Stomach smooth muscle (tissue), 2 donors: Measurements from ENCODE around the gene LAMA5.

Experiments used
- H3K27ac ChIP-seq: one replicate; pipeline ENCODE4 v1.7.0; 2013; ENCODE audit warnings: mild to moderate bottlenecking, low read length, inconsistent platforms
- H3K27me3 ChIP-seq, 2 donors: one replicate each; pipeline ENCODE4 v1.7.0; 2013; ENCODE audit warnings: low read length in 2 of 2; ENCODE audit not compliant: insufficient read depth in 2 of 2, control insufficient read depth in 1 of 2
- H3K36me3 ChIP-seq, 2 donors: one replicate each; pipeline ENCODE4 v1.7.0; 2013; ENCODE audit warnings: low read length in 2 of 2; ENCODE audit not compliant: control insufficient read depth in 2 of 2, insufficient read depth in 2 of 2
- H3K4me1 ChIP-seq: one replicate; pipeline ENCODE4 v1.7.0; 2013; ENCODE audit warnings: low read length; ENCODE audit not compliant: control insufficient read depth, insufficient read depth
- H3K4me3 ChIP-seq, 2 donors: one replicate each; pipeline ENCODE4 v1.7.0; 2013; ENCODE audit warnings: low read length in 2 of 2
- H3K9ac ChIP-seq, 2 donors: one replicate each; pipeline ENCODE4 v1.7.0; 2013; ENCODE audit warnings: low read length in 2 of 2, mild to moderate bottlenecking in 1 of 2
- H3K9me3 ChIP-seq, 2 donors: one replicate each; pipeline ENCODE4 v1.7.0; 2013; ENCODE audit warnings: low read length in 2 of 2; ENCODE audit not compliant: control insufficient read depth in 2 of 2
- donor health status: healthy.
- donor health status: Pancreatic carcinoma.

The LAMA5 gene

GRCh38 chr20:62354031-62354808, 12.9 kb downstream of the LAMA5 start:
- peaks cover 76% of the 10 kb centered on the region for H3K4me1 ChIP-seq
- H3K9me3 ChIP-seq, result no peaks in the 10 kb centered on the region
- peak overlapping the region; percentile 85 for H3K27ac ChIP-seq
- H3K4me3 ChIP-seq, result peak overlapping the region in 1 of 2 donors; percentile 22
- H3K27me3 ChIP-seq, result no peaks in the 10 kb centered on the region
- H3K36me3 ChIP-seq, result peaks cover 6 to 21% of the 10 kb centered on the region in 2 donors
- no peak overlapping the region for H3K9ac ChIP-seq

GRCh38 chr20:62353289-62354030, 13.7 kb downstream of the LAMA5 start:
- Histone ChIP-seq H3K27me3 (no peaks in the 10 kb centered on the region), H3K27ac (peak overlapping the region; percentile 84), H3K9ac (no peak overlapping the region), H3K4me1 (peaks cover 69% of the 10 kb centered on the region), H3K4me3 (peak overlapping the region in 1 of 2 donors; percentile 29), H3K9me3 (no peaks in the 10 kb centered on the region), H3K36me3 (peaks cover 9 to 22% of the 10 kb centered on the region in 2 donors)

GRCh38 chr20:62352402-62353288, 14.5 kb downstream of the LAMA5 start:
- Histone ChIP-seq H3K4me1 (peaks cover 60% of the 10 kb centered on the region), H3K27me3 (no peaks in the 10 kb centered on the region), H3K4me3 (no peak overlapping the region), H3K9ac (no peak overlapping the region), H3K27ac (peak overlapping the region; percentile 84), H3K36me3 (peaks cover 12 to 26% of the 10 kb centered on the region in 2 donors), H3K9me3 (no peaks in the 10 kb centered on the region)

GRCh38 chr20:62351469-62352401, 15.4 kb downstream of the LAMA5 start:
- peaks cover 19 to 35% of the 10 kb centered on the region in 2 donors for H3K36me3 ChIP-seq
- no peak overlapping the region for H3K4me3 ChIP-seq
- peaks cover 51% of the 10 kb centered on the region for H3K4me1 ChIP-seq
- H3K27me3 ChIP-seq, result no peaks in the 10 kb centered on the region
- H3K9ac ChIP-seq, result no peak overlapping the region
- no peaks in the 10 kb centered on the region for H3K9me3 ChIP-seq
- peak overlapping the region; percentile 84 for H3K27ac ChIP-seq

- H3K4me1 ChIP-seq, result peaks cover 42% of the 10 kb centered on the region
- peaks cover 28 to 44% of the 10 kb centered on the region in 2 donors for H3K36me3 ChIP-seq
These were observed 16.3 kb downstream of the LAMA5 start for GRCh38 chr20:62350629-62351422.

GRCh38 chr20:62350098-62350628, 16.9 kb downstream of the LAMA5 start:
- H3K9me3 ChIP-seq, result no peaks in the 10 kb centered on the region
- H3K4me1 ChIP-seq, result peaks cover 36% of the 10 kb centered on the region
- peaks cover 30 to 50% of the 10 kb centered on the region in 2 donors for H3K36me3 ChIP-seq
- peak overlapping the region; percentile 37 for H3K27ac ChIP-seq
- H3K27me3 ChIP-seq, result no peaks in the 10 kb centered on the region
- no peak overlapping the region for H3K4me3 ChIP-seq
- no peak overlapping the region for H3K9ac ChIP-seq

More at GRCh38 chr20:62350629-62351422, 16.3 kb downstream of the LAMA5 start:
- no peaks in the 10 kb centered on the region for H3K9me3 ChIP-seq
- H3K27ac ChIP-seq, result peak overlapping the region; percentile 37
- H3K27me3 ChIP-seq, result no peaks in the 10 kb centered on the region
- no peak overlapping the region for H3K4me3 ChIP-seq
- no peak overlapping the region for H3K9ac ChIP-seq

- H3K4me3 ChIP-seq, result no peak overlapping the region
- H3K36me3 ChIP-seq, result peaks cover 33 to 50% of the 10 kb centered on the region in 2 donors
- H3K9ac ChIP-seq, result no peak overlapping the region
- peaks cover 30% of the 10 kb centered on the region for H3K4me1 ChIP-seq
- H3K27me3 ChIP-seq, result no peaks in the 10 kb centered on the region
- no peaks in the 10 kb centered on the region for H3K9me3 ChIP-seq
- H3K27ac ChIP-seq, result peak overlapping the region; percentile 37
These were observed 17.5 kb downstream of the LAMA5 start for GRCh38 chr20:62349556-62350097.

GRCh38 chr20:62348604-62349003, 18.5 kb downstream of the LAMA5 start:
- Histone ChIP-seq H3K27ac (no peak overlapping the region), H3K9ac (no peak overlapping the region), H3K36me3 (peaks cover 39 to 52% of the 10 kb centered on the region in 2 donors), H3K4me3 (no peak overlapping the region), H3K9me3 (no peaks in the 10 kb centered on the region), H3K27me3 (no peaks in the 10 kb centered on the region), H3K4me1 (peaks cover 21% of the 10 kb centered on the region)

GRCh38 chr20:62347445-62347844, 19.7 kb downstream of the LAMA5 start:
- H3K9ac ChIP-seq, result no peak overlapping the region
- H3K27me3 ChIP-seq, result no peaks in the 10 kb centered on the region
- no peak overlapping the region for H3K4me3 ChIP-seq
- H3K9me3 ChIP-seq, result no peaks in the 10 kb centered on the region
- peaks cover 10% of the 10 kb centered on the region for H3K4me1 ChIP-seq
- H3K36me3 ChIP-seq, result peaks cover 39 to 57% of the 10 kb centered on the region in 2 donors
- H3K27ac ChIP-seq, result no peak overlapping the region
